HEK293 (cell line): Measurements from ENCODE around the gene SBSN.
A peak's percentile ranks its signal among the peaks of the same experiment; 100 is the strongest.

Source experiments
- CTCF ChIA-PET: fragments of 350-600 bp; formaldehyde crosslinking; extraction: SDS; loops from one replicate; lab custom pipeline; 2021; ENCODE audit warnings: antibody characterized with exemption; lab: Yijun Ruan, JAX
- POLR2A ChIA-PET: fragments of 300-600 bp; formaldehyde crosslinking; extraction: SDS; loops from one replicate; lab custom pipeline; 2020; ENCODE audit warnings: antibody characterized with exemption, inconsistent platforms; lab: Yijun Ruan, JAX
- H3K27ac ChIP-seq: fragments of 200-500 bp; sonication (Bioruptor generic); 2 replicates; pipeline ENCODE4 v1.5.1; 2014; ENCODE audit warnings: low read depth, low read length, control low read depth, inconsistent platforms; ENCODE audit errors: extremely low read depth
- H3K36me3 ChIP-seq, 2 experiments: fragments of 200-500 bp in 1 of 2; sonication (Bioruptor generic) in 1 of 2; 1 replicate in 1 of 2; 2 replicates in 1 of 2; pipeline ENCODE4 v1.5.1; 2014 to 2017; ENCODE audit warnings: inconsistent platforms in 2 of 2, low read length in 2 of 2; ENCODE audit not compliant: control insufficient read depth in 2 of 2, insufficient read depth in 1 of 2
- H3K4me1 ChIP-seq: fragments of 200-500 bp; sonication (Bioruptor generic); 2 replicates; pipeline ENCODE4 v1.5.1; 2014; ENCODE audit warnings: mild to moderate bottlenecking, low read length, inconsistent platforms; ENCODE audit not compliant: control insufficient read depth, insufficient read depth
- H3K4me3 ChIP-seq: 2 replicates; pipeline ENCODE4 v1.5.1; 2011; ENCODE audit warnings: low read depth, mild to moderate bottlenecking, control low read depth, low read length, moderate library complexity
- H3K9me3 ChIP-seq: fragments of 200-500 bp; sonication (Bioruptor generic); 2 replicates; pipeline ENCODE4 v1.5.1; 2014; ENCODE audit warnings: low read depth, low read length, inconsistent platforms; ENCODE audit not compliant: control insufficient read depth, insufficient read depth
- GLIS1 ChIP-seq: fragments of 450-650 bp; formaldehyde crosslinking; IDR thresholded peaks from 2 replicates; pipeline ENCODE4 v1.5.1; 2016; ENCODE audit warnings: missing biosample characterization, missing genetic modification characterization
- SCRT2 ChIP-seq: fragments of 450-650 bp; formaldehyde crosslinking; IDR thresholded peaks from 2 replicates; pipeline ENCODE4 v1.5.1; 2016; ENCODE audit warnings: missing biosample characterization, missing genetic modification characterization
- ZFHX2 ChIP-seq: fragments of 450-650 bp; formaldehyde crosslinking; conservative IDR thresholded peaks from 2 replicates; pipeline ENCODE4 v1.5.1; 2016; ENCODE audit warnings: missing biosample characterization, missing genetic modification characterization
- ZFP41 ChIP-seq: fragments of 450-650 bp; formaldehyde crosslinking; IDR thresholded peaks from 2 replicates; pipeline ENCODE4 v1.5.1; 2016; ENCODE audit warnings: missing biosample characterization, missing genetic modification characterization, borderline replicate concordance
- ZNF184 ChIP-seq: fragments of 450-650 bp; IDR thresholded peaks from 2 replicates; pipeline ENCODE4 v1.5.1; 2018; ENCODE audit warnings: missing biosample characterization, mild to moderate bottlenecking, missing genetic modification characterization
- ZNF202 ChIP-seq: fragments of 450-650 bp; formaldehyde crosslinking; IDR thresholded peaks from 2 replicates; pipeline ENCODE4 v1.5.1; 2016; ENCODE audit warnings: missing biosample characterization, missing genetic modification characterization, borderline replicate concordance
- ZNF211 ChIP-seq: fragments of 450-650 bp; formaldehyde crosslinking; IDR thresholded peaks from 2 replicates; pipeline ENCODE4 v1.5.1; 2016; ENCODE audit warnings: low read depth, missing biosample characterization, missing genetic modification characterization
- ZNF23 ChIP-seq: fragments of 450-650 bp; formaldehyde crosslinking; IDR thresholded peaks from 2 replicates; pipeline ENCODE4 v1.5.1; 2016; ENCODE audit warnings: missing biosample characterization, missing genetic modification characterization, borderline replicate concordance
- ZNF292 ChIP-seq: fragments of 450-650 bp; formaldehyde crosslinking; IDR thresholded peaks from 2 replicates; pipeline ENCODE4 v1.5.1; 2016; ENCODE audit warnings: low read depth, missing biosample characterization, missing genetic modification characterization, borderline replicate concordance
- ZNF398 ChIP-seq: fragments of 450-650 bp; formaldehyde crosslinking; IDR thresholded peaks from 2 replicates; pipeline ENCODE4 v1.5.1; 2017; ENCODE audit warnings: missing biosample characterization, missing genetic modification characterization
- ZNF560 ChIP-seq: fragments of 450-650 bp; formaldehyde crosslinking; IDR thresholded peaks from 2 replicates; pipeline ENCODE4 v1.5.1; 2017; ENCODE audit warnings: missing biosample characterization, missing genetic modification characterization, borderline replicate concordance
- ZNF629 ChIP-seq: fragments of 450-650 bp; formaldehyde crosslinking; IDR thresholded peaks from 2 replicates; pipeline ENCODE4 v1.5.1; 2017; ENCODE audit warnings: missing biosample characterization, missing genetic modification characterization
- ZNF664 ChIP-seq: fragments of 450-650 bp; formaldehyde crosslinking; IDR thresholded peaks from 2 replicates; pipeline ENCODE4 v1.5.1; 2016; ENCODE audit warnings: missing biosample characterization, missing genetic modification characterization
- ZNF704 ChIP-seq: fragments of 450-650 bp; formaldehyde crosslinking; IDR thresholded peaks from 2 replicates; pipeline ENCODE4 v1.5.1; 2016; ENCODE audit warnings: missing biosample characterization, missing genetic modification characterization
- ZSCAN4 ChIP-seq: fragments of 450-650 bp; formaldehyde crosslinking; IDR thresholded peaks from 2 replicates; pipeline ENCODE4 v1.5.1; 2017; ENCODE audit warnings: missing biosample characterization, missing genetic modification characterization

Gene SBSN

GRCh38 chr19:35518313-35518712 lies 9.8 kb downstream of the SBSN start:
- Histone ChIP-seq H3K9me3 (no peaks in the 10 kb centered on the region), H3K4me1 (0 out of 2 replicates have a peak, but pooled peaks cover 3% of the 10 kb centered on the region), H3K27ac (no peak overlapping the region), H3K4me3 (no peak overlapping the region), H3K36me3 (no peaks in the 10 kb centered on the region; a peak in 1 of 3 replicates)
- TF ChIP-seq GLIS1 (0 out of 2 replicates have a peak, but pooled peaks have one; percentile 15), ZNF704 (no peak), ZNF629 (tag by site-specific recombination) (no peak), ZSCAN4 (tag by site-specific recombination) (peak; percentile 97), ZNF292 (tag by site-specific recombination) (no peak), ZNF202 (tag by site-specific recombination) (no peak), ZNF664 (tag by site-specific recombination) (peak; percentile 77; the same call in 1 of the 2 replicates), ZFHX2 (tag by site-specific recombination) (peak; percentile 49), SCRT2 (tag by site-specific recombination) (0 out of 2 replicates have a peak, but pooled peaks have one; percentile 32), ZNF184 (tag by site-specific recombination) (no peak)
- ChIA-PET POLR2A (no interaction called here), CTCF (interaction anchor here (0.9 to 6.6 kb wide), 4 partner anchors 9 to 30 kb away, joined by 3 to 86 read pairs (median 15); no protein-coding TSS in a partner anchor)

- POLR2A ChIA-PET: interaction anchor here (1.3 kb wide), 1 partner anchor 12 kb away, joined by 3 read pairs; no protein-coding TSS in a partner anchor
- H3K4me3 ChIP-seq: no peak overlapping the region
- no peak for TF ChIP-seq ZNF629 (tag by site-specific recombination)
- TF ChIP-seq ZNF398: no peak
- no peak for TF ChIP-seq ZNF560 (tag by site-specific recombination)
- TF ChIP-seq ZNF23 (tag by site-specific recombination): no peak
- no peak for TF ChIP-seq ZNF211
- no peaks in the 10 kb centered on the region for H3K4me1 ChIP-seq
- CTCF ChIA-PET: interaction anchor here (0.5 to 3.4 kb wide), 5 partner anchors 10 to 36 kb away, joined by 3 to 23 read pairs (median 4); no protein-coding TSS in a partner anchor
- H3K9me3 ChIP-seq: no peaks in the 10 kb centered on the region
- H3K36me3 ChIP-seq: no peaks in the 10 kb centered on the region; a peak in 1 of 3 replicates
- no peak overlapping the region for H3K27ac ChIP-seq
These were observed 10.8 kb downstream of the SBSN start for GRCh38 chr19:35517342-35517741.

GRCh38 chr19:35516310-35516709 lies 11.8 kb downstream of the SBSN start:
- H3K4me3 ChIP-seq: no peak overlapping the region
- no peaks in the 10 kb centered on the region for H3K9me3 ChIP-seq
- TF ChIP-seq ZFP41 (tag by site-specific recombination) (no peak), ZNF704 (0 out of 2 replicates have a peak, but pooled peaks have one; percentile 4)
- POLR2A ChIA-PET: interaction anchor here (0.6 to 1.3 kb wide), 2 partner anchors 13 to 61 kb away, joined by 3 to 7 read pairs; no protein-coding TSS in a partner anchor
- no peak overlapping the region for H3K27ac ChIP-seq
- H3K4me1 ChIP-seq: no peaks in the 10 kb centered on the region
- H3K36me3 ChIP-seq: no peaks in the 10 kb centered on the region; a peak in 1 of 3 replicates
- CTCF ChIA-PET: interaction anchor here (1.7 to 3.4 kb wide), 3 partner anchors 10 to 163 kb away, joined by 5 to 23 read pairs (median 13); no protein-coding TSS in a partner anchor
